Measurements from ENCODE around the gene BFSP1.

BFSP1 gene

DNA sequence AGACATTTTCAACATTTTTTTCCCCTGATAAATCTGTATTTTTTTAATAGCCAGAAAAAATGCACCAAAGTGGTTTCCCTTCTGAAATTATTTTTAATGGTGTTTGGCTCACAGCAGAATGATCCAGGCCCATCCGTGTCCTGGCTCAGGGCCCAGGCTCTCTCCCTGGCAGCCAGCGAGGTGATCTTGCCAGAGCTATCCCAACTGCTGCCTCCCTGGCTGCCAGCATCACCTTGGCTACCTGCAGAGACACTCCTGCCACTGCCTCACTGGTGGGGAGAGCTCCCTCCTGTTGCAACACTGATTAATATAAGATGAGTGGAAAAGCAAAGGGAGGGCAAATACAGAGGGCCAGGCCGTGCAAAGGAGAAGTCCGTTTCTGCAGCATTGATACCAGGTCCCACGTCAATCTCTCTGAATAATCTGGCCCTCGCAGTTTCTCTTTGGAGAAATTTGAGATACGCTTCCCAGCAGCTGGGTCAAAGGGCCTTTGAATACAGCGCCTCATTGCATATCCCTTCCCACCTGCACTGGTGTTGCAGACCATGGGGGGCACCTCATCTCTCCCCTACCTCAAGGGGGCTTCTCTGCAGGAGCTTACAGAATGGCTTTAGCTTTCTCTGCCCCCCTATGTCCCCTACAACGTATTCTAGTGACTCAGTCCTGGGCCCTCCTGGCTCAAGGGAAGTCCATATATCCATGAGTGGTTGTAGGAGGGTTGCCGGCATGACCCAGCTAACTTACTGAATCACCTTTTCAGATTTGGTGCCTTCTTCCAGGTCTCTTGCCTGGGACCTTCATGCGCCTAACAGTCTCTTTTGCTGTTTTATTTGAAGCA is 25.9 kb upstream of the BFSP1 start:
- DNase-seq, result no peak

DNA sequence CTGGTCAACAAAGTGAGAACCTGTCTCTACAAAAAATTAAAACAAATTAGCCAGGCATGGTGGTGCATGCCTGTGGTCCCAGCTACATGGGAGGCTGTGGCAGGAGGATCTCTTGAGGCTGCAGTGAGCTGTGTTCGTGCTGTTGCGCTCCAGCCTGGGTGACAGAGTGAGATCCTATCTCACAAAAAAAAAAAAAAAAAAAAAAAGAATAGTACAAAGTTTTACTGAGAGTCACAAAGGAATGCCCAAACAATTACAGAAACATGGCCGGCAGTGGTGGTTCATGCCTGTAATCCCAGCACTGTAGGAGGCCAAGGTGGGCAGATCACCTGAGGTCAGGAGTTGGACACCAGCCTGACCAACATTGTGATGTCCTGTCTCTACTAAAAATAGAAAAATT is 23.9 kb upstream of the BFSP1 start:
- no peak for DNase-seq

DNA sequence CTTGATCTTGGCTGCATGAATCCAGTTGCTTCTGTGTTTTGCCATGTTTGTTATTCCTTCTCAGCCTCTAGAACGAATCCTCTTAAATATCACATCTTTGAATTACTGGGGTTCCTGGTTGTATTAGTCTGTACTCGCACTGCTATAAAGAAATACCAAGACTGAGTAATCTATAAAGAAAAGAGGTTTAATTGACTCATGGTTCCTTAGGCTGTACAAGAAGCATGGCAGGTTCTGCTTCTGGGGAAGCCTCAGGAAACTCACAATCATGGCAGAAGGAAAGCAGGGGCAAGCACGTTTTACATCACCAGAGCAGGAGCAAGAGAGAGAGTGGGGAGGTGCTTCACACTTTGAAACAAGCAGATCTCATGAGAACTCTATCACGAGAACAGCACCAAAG is 18.0 kb upstream of the BFSP1 start:
- DNase-seq, result no peak

DNA sequence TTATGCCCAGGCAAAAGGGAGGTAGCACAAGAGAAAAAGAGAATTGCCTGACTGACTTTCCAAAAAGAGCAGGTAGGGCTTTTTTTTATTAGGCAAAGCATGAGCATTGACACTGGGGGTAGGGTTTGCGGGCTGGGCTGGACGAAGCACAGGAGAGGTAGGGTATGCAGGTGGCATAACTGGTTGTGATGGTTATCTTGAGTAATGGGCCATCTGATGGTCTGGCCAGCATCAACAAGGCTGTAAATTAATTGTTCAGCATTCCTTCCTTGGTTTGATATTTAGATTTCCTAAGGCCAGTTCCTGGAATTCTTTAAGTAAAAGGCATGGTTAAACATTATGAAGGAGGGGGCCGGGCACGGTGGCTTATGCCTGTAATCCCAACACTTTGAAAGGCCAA is 13.9 kb upstream of the BFSP1 start:
- no peak for DNase-seq

DNA sequence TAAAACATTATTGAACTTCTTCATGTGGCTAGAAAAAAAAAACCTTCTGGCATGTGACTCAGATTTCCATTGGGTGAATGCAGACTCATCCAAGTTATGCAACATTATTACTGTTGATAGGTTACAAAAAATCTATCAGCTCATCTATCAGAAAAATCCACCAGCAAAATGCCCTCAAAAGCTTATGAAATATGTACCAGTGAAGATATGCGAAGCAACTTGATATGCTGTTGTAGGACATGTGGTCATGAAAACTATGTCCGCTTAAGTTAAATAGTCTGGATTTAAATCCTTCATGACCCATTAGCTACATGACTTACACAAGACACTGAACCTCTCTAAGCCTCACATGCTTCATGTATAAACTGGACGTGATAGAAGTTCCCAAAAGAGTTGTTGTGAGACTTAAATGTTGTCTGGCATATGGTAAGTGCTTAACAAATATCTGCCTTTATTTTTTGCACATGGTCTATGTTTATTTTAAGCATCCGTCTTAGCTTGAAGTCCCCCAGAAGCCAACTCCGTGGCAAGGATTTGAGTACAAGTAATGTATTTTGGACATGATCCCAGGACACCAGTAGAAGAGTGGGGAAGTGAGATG is 12.5 kb upstream of the BFSP1 start:
- no peak for DNase-seq

DNA sequence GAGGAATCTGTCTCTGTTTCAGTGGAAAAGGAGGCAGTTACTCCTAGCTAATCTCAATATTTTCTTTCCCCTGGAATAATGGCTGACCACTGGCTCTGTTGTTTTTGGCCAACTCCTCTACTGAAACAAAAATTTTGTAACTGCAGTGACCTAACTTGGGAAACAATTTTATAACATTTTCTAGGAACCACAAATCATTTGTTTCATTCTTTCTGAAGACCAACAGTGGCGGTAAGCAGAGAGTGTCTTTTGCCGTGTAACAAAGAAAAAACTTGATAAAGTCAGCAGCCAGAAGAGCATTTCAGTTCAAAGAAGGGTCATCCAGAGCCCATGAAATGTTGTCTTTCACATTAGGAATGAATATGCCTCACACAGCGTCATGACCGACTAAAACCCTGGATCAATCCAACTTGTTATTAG is 11.8 kb upstream of the BFSP1 start:
- no peak for DNase-seq

DNA sequence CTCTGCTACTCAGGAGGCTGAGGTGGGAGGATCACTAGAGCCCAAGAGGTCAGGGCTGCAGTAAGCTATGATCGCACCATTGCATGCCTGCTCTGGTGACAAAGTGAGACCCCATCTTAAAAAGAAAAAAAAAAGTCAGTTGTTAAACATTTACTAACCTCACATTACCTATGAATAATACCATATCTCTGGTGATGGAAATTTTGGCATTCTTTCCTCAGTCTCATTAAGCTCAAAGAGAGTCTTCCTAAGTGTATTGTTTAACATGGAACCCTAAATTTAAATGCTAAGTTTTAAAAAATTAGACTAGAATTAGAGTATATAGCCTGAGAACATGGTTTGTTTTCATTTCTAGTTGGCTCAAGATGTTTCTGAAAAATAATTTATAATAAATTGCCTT is 11.3 kb upstream of the BFSP1 start:
- no peak for DNase-seq

DNA sequence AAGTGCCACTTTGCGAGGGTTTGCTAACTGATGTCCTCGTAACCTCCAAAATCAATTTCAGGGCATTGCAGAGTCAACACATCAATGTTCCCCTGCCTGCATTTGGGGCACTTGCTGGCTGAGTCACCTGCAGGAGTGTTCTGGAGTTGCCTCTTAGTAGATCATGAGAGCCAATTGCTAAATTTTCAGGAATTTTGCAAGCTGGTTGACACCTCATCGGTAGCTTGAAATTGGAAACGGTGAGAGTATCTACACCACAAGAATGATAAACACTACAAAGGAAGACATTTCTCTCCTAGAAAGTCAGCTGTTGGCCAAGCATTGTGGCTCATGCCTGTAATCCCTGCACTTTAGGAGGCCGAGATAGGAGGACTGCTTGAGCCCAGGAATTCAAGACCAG is 10.8 kb upstream of the BFSP1 start:
- no peak for DNase-seq

DNA sequence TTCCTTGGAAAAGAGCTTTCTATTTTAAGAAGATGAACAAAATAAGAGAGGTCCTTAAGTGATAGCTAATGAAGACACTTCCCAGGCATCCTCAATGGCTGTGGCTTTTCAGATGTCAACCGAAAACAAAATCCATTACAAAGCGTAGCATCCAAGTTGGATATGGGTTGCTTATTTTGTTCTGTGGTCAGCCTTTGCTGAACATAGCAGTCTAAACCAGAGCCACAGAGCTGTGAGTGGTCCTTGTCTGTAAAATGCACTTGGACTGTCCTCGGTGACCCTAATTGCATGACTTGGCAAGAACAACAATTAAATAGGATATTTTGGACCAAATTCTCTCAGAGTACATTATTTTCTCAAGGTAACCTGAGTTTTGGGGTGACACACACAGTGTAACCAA is 10.4 kb upstream of the BFSP1 start:
- no peak for DNase-seq

DNA sequence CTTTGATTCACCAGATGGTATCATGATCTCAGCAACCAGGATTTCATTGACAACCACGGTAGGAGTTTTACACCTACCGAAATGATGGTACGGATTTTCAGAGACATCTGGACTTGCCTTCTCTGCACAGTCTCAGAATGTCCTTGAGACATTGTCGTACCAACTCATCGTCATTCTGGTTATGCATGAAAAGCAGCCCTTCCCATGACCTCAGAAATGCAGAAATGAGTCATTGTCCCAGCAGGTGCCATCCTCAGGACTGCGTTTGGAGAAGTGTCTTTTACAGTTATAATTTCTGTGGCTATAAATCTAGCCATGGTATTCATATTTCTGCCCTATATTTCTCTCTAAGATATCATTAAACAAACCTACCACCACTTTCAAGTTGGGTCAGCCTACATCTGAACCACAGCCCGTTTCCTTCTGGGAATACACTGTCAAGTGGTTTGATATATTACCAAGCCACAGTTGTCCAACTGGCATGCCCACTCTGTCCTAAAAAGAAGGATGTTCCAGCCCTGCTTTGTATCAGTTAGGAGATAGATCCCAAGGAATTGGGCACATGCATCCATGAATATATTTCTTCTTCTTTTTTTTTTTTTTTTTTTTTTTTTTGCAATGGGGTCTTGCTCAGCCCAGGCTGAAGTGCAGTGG is 7.5 kb upstream of the BFSP1 start:
- no peak for DNase-seq

DNA sequence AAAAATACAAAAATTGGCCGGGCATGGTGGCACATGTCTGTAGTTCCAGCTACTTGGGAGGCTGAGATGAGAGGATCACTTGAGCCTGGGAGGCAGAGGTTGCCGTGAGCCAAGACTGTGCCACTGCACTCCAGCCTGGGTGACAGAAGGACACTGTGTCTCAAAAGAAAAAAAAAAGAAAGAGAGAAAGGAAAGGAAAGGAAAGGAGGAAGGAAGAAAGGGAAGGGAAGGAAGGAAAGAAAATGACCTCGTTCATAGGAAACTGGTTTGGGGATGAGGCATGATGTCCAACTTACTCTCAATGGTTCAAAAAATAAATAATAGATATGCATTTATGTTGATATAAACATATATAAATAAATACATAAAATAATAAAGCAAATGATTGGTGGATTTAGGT is 6.8 kb upstream of the BFSP1 start:
- DNase-seq, result no peak

DNA sequence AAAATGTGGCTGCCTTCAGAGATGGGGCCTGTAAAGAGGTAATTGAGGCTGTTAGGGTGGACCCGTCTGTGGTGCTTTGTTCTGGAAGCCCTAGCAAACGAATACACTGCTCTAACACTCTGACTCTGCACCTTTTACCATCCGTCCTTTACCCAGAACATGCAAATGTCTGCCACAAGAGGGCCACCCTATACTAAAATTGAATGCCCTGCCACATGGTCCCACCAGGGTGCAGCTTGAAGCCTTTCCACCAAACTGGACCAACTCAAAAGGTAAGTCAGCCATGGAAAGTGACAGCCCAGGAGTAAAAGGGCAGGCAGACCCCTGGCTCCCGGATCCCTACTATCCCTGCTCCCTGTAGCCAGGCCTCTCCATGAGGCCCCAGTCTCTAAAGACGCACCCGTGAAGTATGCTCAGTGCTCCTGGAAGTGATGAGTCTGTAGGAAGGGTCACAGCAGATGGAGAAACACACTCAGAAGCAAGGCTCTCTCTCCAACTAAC is 5.8 kb upstream of the BFSP1 start:
- peak; percentile 49 for DNase-seq

DNA sequence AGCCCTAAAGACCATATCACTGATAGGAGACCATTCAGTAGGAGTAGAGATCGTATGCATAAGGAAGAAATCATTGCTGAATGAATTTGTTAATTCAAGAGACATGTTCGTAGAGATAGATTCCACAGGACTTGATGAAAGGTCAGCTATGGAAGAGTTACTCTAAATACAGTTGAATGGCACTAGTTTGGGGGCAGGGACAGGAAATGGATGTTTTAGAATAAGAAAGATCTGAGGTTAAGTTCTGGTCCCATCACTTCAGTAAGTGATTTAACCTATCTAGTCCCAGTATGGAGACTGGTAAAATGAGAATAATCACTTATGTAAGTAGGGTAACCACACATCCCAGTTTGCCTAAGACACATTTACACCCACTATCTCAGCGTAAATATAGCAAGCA is 2.9 kb upstream of the BFSP1 start:
- DNase-seq, result no peak

DNA sequence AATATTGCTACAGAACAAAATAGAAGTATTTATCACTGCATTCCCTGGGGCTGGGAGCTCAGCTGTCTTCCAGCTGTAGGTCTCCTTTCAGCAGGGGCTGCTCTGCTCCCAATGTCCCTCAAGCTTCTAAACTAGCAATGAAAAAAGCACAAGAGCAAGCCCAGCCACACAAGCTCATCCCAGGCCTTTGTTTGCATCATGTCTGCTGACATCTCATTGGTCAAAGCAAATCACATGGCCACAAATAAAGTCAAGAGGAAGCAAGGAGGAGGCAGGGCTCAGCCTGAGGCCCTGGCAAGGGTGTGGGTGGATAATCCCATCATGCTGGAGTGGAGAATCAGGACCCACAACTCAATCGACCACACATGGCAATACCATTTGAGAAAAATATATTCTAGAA is 2.2 kb upstream of the BFSP1 start:
- DNase-seq, result no peak

DNA sequence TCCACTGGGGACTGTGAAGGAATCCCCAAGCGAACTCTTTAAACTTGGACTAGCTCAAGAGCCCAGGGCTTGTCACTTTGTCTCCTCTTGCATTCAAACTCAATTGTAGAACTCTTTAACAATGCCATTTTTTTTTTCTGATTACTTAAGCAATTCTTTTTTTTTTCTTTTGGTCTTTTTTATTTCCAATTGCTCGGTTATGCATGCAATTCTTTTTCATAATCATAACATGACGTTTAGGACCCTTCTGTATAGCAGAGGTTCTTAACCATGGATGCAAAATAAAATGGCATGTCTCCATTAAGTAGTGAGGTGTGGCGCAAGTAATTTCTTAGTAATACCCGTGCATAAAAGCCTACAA is 466 bp upstream of the BFSP1 start:
- no peak for DNase-seq

DNA sequence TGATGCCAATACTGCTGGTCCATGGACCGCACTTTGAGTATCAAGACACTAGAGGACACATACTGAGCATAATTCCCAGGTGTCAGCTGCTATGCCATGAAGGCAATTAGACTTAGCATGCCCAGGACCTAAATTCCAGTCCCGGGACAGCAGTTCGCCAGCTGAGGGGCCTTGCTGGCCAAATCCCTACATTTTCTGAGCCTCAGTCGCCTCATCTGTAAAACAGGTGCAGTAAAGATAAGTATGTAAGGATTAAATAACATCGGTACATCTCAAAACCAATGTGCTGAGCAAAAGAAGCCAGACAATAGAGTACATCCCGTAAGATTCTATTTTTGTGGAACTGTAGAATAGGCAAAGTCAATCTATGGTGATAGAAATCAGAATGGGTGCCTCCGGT is 1.0 kb downstream of the BFSP1 start:
- no peak for DNase-seq

DNA sequence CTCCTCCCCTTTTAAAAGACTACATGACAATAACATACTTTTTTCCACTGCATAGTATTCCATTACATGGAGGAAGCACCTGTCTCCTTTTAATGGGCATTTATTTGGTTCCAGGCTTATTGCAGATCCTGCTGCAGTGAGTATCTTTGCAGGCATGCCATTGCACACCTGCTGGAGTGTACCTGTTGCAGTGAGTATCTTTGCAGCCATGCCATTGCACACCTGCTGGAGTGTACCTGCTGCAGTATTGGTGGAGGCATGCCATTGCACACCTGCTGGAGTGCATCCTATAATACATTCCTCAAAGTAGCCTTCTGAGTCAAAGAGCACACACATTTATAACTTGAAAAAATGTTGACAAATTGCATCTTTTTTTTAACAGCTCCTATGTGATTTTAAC is 1.6 kb downstream of the BFSP1 start:
- no peak for DNase-seq

DNA sequence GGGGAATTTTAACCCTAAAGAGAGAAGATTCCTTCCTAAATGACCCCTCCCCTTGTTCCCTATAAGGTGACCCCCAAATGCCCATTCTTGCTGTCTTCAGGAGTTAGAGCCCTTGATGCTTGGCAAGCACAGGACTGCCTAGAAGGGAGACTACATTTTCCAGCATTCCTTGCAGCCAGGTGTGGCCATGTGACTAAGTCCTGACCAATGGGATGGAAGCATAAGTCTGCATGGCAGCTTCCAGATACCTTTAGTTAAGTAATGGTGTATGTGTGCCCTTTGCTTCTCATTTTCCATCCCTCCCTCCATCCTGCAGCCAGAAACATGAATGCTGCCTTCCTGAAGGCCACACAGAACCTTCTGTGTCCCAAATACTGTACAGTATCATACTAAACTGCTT is 5.5 kb downstream of the BFSP1 start:
- no peak for DNase-seq

DNA sequence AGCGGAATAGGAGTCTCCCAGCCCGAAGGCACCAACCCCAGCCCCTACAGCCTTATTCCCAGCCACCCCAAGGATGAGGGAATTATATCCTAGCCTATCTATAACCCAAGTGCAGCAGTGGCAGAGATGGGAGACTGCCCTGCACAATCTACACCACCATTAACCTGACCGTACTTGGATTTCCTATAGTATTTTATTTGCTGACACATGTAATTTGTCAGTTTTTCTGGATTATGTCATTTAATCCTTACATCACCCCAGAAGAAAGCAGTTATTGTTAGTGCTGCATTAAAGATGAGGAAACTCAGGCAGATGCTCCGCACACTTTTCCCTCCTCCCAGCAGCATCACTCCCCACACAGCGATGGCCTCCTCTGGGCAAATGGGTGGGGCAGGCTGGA is 6.0 kb downstream of the BFSP1 start:
- no peak for DNase-seq

DNA sequence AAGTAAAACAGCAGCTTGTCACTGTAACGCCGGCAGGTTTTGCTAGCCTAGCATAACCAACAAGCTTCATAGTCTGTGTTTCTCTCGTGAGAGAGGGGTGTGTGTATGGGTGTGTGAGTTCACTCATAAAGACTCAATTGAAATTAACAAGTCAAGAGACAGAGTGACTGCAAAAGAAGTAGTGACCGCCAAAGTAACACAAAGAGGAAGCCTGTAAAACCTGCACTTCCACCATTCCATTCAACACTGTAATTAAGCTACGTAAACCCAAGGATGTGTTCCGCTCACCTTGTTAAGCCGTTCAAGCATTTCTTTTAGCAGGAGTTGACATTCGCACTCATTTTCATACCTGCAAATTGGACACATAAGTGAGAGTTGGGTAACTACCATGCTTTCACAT is 6.6 kb downstream of the BFSP1 start:
- no peak for DNase-seq

DNA sequence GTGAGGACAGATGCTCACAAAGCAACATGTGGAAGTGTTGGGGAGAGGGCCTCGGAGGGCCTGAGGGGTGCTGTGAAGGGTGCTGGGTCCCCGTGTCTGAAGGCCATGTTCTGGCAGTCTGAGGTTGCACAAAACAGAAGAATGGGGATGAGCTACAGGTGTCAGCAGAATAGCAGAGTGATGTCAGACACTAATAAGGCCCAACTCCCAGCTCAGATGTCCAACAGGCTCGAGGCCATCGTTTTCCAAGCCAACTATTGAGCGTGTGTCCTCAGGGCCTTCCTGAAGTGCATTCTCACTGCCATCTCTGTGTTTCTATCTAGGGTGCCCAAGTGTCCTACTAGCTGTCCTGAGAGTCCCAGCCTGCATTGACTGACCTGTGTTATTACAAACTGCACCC is 7.9 kb downstream of the BFSP1 start:
- DNase-seq, result no peak

DNA sequence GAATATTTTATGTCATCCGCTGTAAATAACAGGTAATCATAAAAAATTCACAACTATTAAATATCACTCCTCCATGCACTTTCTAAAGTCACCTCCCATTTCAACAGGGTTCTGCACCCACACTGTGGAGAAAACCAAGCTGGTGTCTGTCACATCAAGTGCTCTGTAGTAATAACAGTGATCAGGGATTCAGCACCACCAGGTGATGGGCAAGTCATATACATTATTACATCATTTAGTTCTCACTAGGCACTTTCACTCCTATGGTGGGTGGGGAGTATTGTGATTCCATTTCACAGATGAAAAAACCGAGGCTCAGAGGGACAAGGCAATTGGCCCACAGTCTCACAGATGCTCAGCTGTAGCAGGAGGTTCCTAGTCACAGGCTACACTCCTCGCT is 8.7 kb downstream of the BFSP1 start:
- no peak for DNase-seq

DNA sequence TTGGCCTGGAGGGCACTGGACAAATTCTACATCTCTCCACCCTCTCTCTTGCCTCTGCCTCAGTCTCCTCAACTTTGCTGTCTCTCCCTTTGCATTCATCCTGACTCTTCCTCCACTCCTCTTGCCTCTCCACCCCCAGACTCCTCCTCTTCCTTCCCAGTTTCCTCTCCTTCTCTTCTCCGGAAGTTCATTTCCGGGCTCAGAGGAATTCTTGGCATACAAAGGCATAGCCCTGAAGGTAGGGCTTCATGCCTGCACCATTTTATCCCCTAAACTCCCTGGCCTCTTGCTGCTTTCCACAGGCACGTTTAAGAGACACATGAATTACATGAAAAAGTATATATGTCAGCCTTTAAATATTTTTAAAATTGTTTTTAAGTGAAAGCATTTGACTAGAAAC is 10.6 kb downstream of the BFSP1 start:
- no peak for DNase-seq

DNA sequence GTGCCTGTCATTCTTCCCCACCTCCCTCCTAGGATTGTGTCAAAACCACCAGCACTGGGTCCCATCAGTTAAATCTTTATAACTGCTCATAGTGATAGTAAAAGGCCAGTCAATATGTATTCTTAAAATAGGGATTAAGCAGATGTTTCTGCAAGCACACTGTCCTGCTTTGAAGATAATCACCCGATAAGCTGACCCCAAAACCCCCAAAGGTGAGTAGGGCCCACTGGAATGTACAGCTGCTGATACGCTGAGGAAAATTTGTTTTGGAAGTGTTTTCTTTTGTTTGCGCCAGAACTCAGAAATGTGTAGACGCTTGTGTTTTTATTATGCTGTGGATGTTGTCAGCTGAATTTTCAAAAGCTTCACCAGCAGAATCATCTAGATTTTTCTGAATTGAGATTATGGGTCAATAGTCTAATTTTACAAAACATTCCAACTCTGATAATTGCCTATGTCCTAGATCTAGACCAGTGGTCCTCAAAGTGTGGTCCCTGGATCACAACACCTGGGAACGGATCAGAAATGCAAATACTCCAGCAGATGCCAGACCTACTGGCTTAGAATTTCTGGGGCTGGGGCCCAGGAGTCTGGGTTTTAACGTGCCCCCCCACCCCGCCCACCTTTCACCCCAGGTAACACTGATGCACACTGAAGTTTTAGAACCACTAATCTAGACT is 11.4 kb downstream of the BFSP1 start:
- no peak for DNase-seq

Measured in activated effector memory CD4-positive, alpha-beta T cell treated with Interleukin-2 at 50 U/mL for 16 hours (primary cell).